ENCODE results near the gene DEPDC7. TPM values are rescaled to one million over a fixed set of nuclear protein-coding genes. Genes with fewer than 3 reads are reported as not detected.

Gene DEPDC7
- total RNA-seq, 1 donor from 2014 or later, result 1.7 TPM

DNA sequence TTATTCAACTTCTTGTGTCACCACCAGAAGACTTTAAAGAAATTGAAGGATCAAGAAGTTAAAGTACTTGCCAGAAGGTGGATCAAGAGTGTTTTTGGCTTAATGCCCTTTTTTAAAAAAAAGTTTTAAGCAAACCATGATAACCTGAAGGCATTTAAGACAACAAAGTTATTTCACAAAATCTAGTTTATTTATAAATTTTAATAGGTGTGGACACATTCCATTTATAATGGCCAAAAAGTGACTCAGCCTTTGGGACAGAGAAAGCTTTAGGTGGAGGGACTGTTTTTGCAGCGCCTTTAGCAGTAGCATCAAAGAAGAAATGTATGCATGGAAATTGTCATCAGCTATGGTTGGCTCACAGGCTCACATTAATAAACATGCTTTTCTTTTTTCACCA is 41.6 kb downstream of the DEPDC7 start:
- Mint-ChIP-seq H3K4me1 (ENCODE audit: low read depth) (no peaks in the 10 kb centered on the region), H3K27me3 (no peaks in the 10 kb centered on the region), H3K4me3 (ENCODE audit: low read depth) (no peak overlapping the region), H3K27ac (no peak overlapping the region), H3K36me3 (ENCODE audit: insufficient read depth) (peaks cover 21% of the 10 kb centered on the region), H3K9me3 (ENCODE audit: low read depth) (no peaks in the 10 kb centered on the region)
- no peak for TF ChIP-seq CTCF (IDR thresholded peaks at IDR 0.05; ENCODE audit: unreplicated experiment)
- no peak for DNase-seq (ENCODE audit: low spot score, unreplicated experiment)

DNA sequence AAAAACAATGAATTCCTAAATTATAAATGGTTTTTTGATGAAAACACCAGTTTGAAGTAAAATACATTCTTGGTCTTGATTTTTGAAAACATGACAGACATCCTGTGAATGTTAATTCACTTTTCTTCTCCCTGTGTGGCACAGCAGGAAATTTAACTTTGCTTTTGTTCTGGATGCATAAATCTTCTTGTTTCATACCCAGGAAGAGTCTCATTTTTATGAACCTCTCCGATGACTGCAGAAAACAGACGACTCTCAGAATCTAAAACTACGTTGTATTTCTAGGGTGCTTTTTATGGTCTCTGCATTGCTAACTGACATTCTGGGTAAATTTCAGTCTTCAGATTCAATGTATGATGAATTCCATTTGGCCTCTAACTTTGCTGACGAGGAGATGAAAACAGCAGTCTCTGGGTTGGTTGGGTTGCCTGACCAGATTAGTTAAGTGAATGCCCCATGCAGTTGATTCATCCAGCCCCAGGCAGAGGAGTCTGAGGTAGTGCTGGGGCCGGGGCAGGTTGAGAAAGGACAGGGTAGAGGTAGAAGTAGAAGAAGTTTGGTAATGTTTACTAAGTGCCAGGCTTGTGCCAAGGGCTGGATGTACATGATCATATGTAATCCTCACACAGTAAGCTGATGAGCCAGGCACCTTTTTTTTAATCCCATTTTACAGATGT is 43.8 kb downstream of the DEPDC7 start:
- Mint-ChIP-seq H3K4me3 (ENCODE audit: low read depth) (no peak overlapping the region), H3K27me3 (no peaks in the 10 kb centered on the region), H3K4me1 (ENCODE audit: low read depth) (no peaks in the 10 kb centered on the region), H3K36me3 (ENCODE audit: insufficient read depth) (peaks cover 26% of the 10 kb centered on the region), H3K27ac (no peak overlapping the region), H3K9me3 (ENCODE audit: low read depth) (no peaks in the 10 kb centered on the region)
- TF ChIP-seq CTCF (IDR thresholded peaks at IDR 0.05; ENCODE audit: unreplicated experiment), result no peak
- DNase-seq (ENCODE audit: low spot score, unreplicated experiment), result no peak

DNA sequence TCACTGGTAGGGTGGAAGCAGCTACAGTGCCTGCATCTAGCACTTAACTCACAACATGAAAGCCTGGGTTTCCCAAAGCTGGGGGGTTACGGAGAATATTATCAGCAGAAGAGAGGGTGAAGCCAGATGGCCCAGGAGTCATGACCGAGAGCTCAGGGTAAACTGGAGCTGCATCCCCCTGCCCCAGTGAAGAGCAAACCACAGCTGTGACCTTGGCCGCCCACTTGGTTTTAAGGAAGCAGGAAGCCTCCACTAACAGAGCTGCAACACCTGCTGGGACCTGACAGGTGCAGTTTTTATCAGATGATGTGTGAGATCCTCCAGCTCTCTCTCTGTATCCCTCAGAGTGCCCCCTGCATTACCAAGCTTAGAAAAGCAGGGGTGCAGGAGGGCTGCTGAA is 44.6 kb downstream of the DEPDC7 start:
- Mint-ChIP-seq H3K4me1 (ENCODE audit: low read depth) (no peaks in the 10 kb centered on the region), H3K27me3 (no peaks in the 10 kb centered on the region), H3K4me3 (ENCODE audit: low read depth) (no peak overlapping the region), H3K27ac (peak overlapping the region; percentile 48), H3K36me3 (ENCODE audit: insufficient read depth) (peaks cover 28% of the 10 kb centered on the region), H3K9me3 (ENCODE audit: low read depth) (no peaks in the 10 kb centered on the region)
- DNase-seq (ENCODE audit: low spot score, unreplicated experiment), result no peak
- no peak for TF ChIP-seq CTCF (IDR thresholded peaks at IDR 0.05; ENCODE audit: unreplicated experiment)

- no peaks in the 10 kb centered on the region for H3K9me3 Mint-ChIP-seq (ENCODE audit: low read depth)
These were observed 46.5 kb downstream of the DEPDC7 start for GRCh38 chr11:33062137-33062536.

GRCh38 chr11:33063326-33063881 is 47.7 kb downstream of the DEPDC7 start:
- Mint-ChIP-seq H3K4me1 (ENCODE audit: low read depth) (no peaks in the 10 kb centered on the region), H3K27ac (no peak overlapping the region), H3K27me3 (no peaks in the 10 kb centered on the region), H3K4me3 (ENCODE audit: low read depth) (no peak overlapping the region), H3K36me3 (ENCODE audit: insufficient read depth) (peaks cover 26% of the 10 kb centered on the region), H3K9me3 (ENCODE audit: low read depth) (no peaks in the 10 kb centered on the region)
- DNase-seq (ENCODE audit: low spot score, unreplicated experiment), result no peak
- no peak for TF ChIP-seq CTCF (IDR thresholded peaks at IDR 0.05; ENCODE audit: unreplicated experiment)

More at GRCh38 chr11:33062137-33062536, 46.5 kb downstream of the DEPDC7 start:
- H3K27me3 Mint-ChIP-seq, result no peaks in the 10 kb centered on the region
- H3K27ac Mint-ChIP-seq, result no peak overlapping the region
- no peak for DNase-seq (ENCODE audit: low spot score, unreplicated experiment)
- peaks cover 28% of the 10 kb centered on the region for H3K36me3 Mint-ChIP-seq (ENCODE audit: insufficient read depth)
- TF ChIP-seq CTCF (IDR thresholded peaks at IDR 0.05; ENCODE audit: unreplicated experiment), result no peak
- no peaks in the 10 kb centered on the region for H3K4me1 Mint-ChIP-seq (ENCODE audit: low read depth)
- H3K4me3 Mint-ChIP-seq (ENCODE audit: low read depth), result no peak overlapping the region

All from progenitor cell of endocrine pancreas (in vitro differentiated cells).